DMS79 (cell line): ENCODE results near the gene IKZF3.

Experiments used
- DNase-seq: peaks from one replicate; lab custom pipeline; 2025; lab: John Stamatoyannopoulos, UW

The IKZF3 gene

GRCh38 chr17:39814497-39814896 is 49.6 kb downstream of the IKZF3 start:
- no peak for DNase-seq

GRCh38 chr17:39813631-39814030 is 50.5 kb downstream of the IKZF3 start:
- no peak for DNase-seq

- peak; percentile 77 for DNase-seq
Observed at GRCh38 chr17:39812466-39812865, 51.6 kb downstream of the IKZF3 start.

- no peak for DNase-seq
Observed at GRCh38 chr17:39810939-39811728, 53.0 kb downstream of the IKZF3 start.

- no peak for DNase-seq
Observed at GRCh38 chr17:39809221-39809620, 54.9 kb downstream of the IKZF3 start.

GRCh38 chr17:39808409-39808997 is 55.6 kb downstream of the IKZF3 start:
- DNase-seq: peak; percentile 50

- DNase-seq: no peak
Observed at GRCh38 chr17:39804839-39805238, 59.3 kb downstream of the IKZF3 start.

- DNase-seq: peak; percentile 81
Observed at GRCh38 chr17:39801055-39801454, 63.1 kb downstream of the IKZF3 start.

GRCh38 chr17:39800540-39800939 is 63.6 kb downstream of the IKZF3 start:
- peak; percentile 95 for DNase-seq

- no peak for DNase-seq
Observed at GRCh38 chr17:39799395-39799794, 64.7 kb downstream of the IKZF3 start.

- peak; percentile 93 for DNase-seq
Observed at GRCh38 chr17:39794249-39794970, 69.7 kb downstream of the IKZF3 start.

- DNase-seq: no peak
Observed at GRCh38 chr17:39793301-39793872, 70.7 kb downstream of the IKZF3 start.

GRCh38 chr17:39792526-39793221 is 71.4 kb downstream of the IKZF3 start:
- no peak for DNase-seq

- DNase-seq: no peak
Observed at GRCh38 chr17:39791111-39791992, 72.8 kb downstream of the IKZF3 start.

GRCh38 chr17:39787743-39788484 is 76.2 kb downstream of the IKZF3 start:
- no peak for DNase-seq

- DNase-seq: no peak
Observed at GRCh38 chr17:39787041-39787440, 77.1 kb downstream of the IKZF3 start.

- DNase-seq: no peak
Observed at GRCh38 chr17:39782980-39783379, 81.1 kb downstream of the IKZF3 start.

GRCh38 chr17:39782481-39782880 is 81.6 kb downstream of the IKZF3 start:
- DNase-seq: peak; percentile 68

GRCh38 chr17:39781861-39782213 is 82.3 kb downstream of the IKZF3 start:
- DNase-seq: no peak
